C4-2B (cell line): ENCODE measurements around the gene FAM90A1.
"Not testable (repeated sequence)": the region's sequence is repeated elsewhere in the genome, so short reads cannot be mapped to it uniquely, and the experiment has no call there.

Experiments used
- H3K27ac ChIP-seq: fragments of 450-650 bp; 2 replicates; pipeline ENCODE4 v1.5.1; 2017
- CTCF ChIP-seq: fragments of 450-650 bp; conservative IDR thresholded peaks from 2 replicates; pipeline ENCODE4 v1.5.1; 2017; ENCODE audit warnings: mild to moderate bottlenecking
- ZFX ChIP-seq: fragments of 450-650 bp; IDR thresholded peaks from 2 replicates; pipeline ENCODE4 v1.6.1; 2017

FAM90A1 gene

GRCh38 chr12:8188088-8188487, 39.3 kb downstream of the FAM90A1 start:
- H3K27ac ChIP-seq: not testable (repeated sequence)
- peak; percentile 7; the same call in 1 of the 2 replicates for TF ChIP-seq CTCF

GRCh38 chr12:8184206-8184605, 43.2 kb downstream of the FAM90A1 start:
- H3K27ac ChIP-seq: not testable (repeated sequence)

GRCh38 chr12:8183346-8183745, 44.1 kb downstream of the FAM90A1 start:
- H3K27ac ChIP-seq: not testable (repeated sequence)

GRCh38 chr12:8182923-8183322, 44.5 kb downstream of the FAM90A1 start:
- not testable (repeated sequence) for H3K27ac ChIP-seq

- H3K27ac ChIP-seq: not testable (repeated sequence)
Measured at GRCh38 chr12:8181271-8181670, 46.1 kb downstream of the FAM90A1 start.

- H3K27ac ChIP-seq: peak overlapping the region; percentile 64
- peak; percentile 74 for TF ChIP-seq ZFX
- TF ChIP-seq CTCF: peak; percentile 90
Measured at GRCh38 chr12:8179989-8180585, 47.3 kb downstream of the FAM90A1 start.

- not testable (repeated sequence) for H3K27ac ChIP-seq
Measured at GRCh38 chr12:8172911-8173310, 54.5 kb downstream of the FAM90A1 start.
